BLaER1 (cell line): ENCODE results near the gene KREMEN2.
A peak's percentile ranks its signal among the peaks of the same experiment; 100 is the strongest.

Experiments
- H3K27ac ChIP-seq: shearing (Covaris generic); formaldehyde crosslinking; 2 replicates; pipeline ENCODE4 v1.8.1; 2022
- H3K27me3 ChIP-seq: shearing (Covaris generic); formaldehyde crosslinking; 2 replicates; pipeline ENCODE4 v1.8.1; 2022
- H3K36me3 ChIP-seq: shearing (Covaris generic); formaldehyde crosslinking; 2 replicates; pipeline ENCODE4 v1.8.1; 2022
- H3K4me1 ChIP-seq: shearing (Covaris generic); formaldehyde crosslinking; 2 replicates; pipeline ENCODE4 v1.8.1; 2022
- H3K4me2 ChIP-seq: shearing (Covaris generic); formaldehyde crosslinking; 2 replicates; pipeline ENCODE4 v1.8.1; 2022
- H3K4me3 ChIP-seq: shearing (Covaris generic); formaldehyde crosslinking; 2 replicates; pipeline ENCODE4 v1.8.1; 2022
- H3K9ac ChIP-seq: shearing (Covaris generic); formaldehyde crosslinking; 2 replicates; pipeline ENCODE4 v1.8.1; 2022
- H3K9me3 ChIP-seq: shearing (Covaris generic); formaldehyde crosslinking; 2 replicates; pipeline ENCODE4 v1.8.1; 2022
- H4K20me1 ChIP-seq: shearing (Covaris generic); formaldehyde crosslinking; 2 replicates; pipeline ENCODE4 v1.8.1; 2022
- Cebpa-rat ChIP-seq: shearing (Covaris generic); IDR thresholded peaks from 2 replicates; pipeline ENCODE4 v1.8.1; 2022

Gene KREMEN2, protein sequence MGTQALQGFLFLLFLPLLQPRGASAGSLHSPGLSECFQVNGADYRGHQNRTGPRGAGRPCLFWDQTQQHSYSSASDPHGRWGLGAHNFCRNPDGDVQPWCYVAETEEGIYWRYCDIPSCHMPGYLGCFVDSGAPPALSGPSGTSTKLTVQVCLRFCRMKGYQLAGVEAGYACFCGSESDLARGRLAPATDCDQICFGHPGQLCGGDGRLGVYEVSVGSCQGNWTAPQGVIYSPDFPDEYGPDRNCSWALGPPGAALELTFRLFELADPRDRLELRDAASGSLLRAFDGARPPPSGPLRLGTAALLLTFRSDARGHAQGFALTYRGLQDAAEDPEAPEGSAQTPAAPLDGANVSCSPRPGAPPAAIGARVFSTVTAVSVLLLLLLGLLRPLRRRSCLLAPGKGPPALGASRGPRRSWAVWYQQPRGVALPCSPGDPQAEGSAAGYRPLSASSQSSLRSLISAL

DNA sequence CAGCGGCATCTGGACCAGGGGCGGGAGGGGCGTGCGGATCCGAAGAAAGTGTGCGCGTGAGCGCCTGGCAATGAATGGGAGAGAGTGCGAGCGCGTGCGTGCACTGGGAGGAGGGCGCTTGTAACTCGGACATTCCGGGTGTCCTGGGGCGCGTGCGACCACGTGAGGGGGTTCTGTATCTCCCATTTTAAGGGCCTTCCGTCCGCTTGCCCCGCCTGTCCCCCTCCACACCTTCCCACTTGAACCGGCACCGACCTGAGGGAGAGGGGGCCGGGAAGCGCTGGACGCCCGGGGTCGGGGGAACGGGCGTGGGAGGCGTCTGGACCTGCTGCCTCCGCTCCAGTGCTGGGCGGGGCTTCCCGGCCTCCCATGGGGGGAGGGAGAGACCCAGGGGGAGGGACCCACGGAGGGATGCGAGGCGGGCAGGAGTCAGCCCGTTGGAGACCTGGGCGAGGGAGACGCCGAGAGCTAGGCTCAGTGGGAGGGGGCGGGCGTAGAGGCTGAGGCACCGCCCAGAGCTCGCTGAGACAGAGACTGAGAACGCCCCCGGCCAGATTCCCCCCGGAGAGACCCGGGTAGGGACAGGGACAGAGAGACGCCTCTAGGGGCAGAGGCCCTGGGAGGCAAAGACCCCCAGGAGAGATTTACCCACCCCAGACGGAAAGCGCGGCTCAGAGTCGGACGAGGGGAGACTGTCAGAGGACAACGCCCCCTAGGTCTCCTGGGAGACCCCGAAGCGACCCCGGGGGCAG lies at the start of gene KREMEN2:
KREMEN2 (plus strand) TSS at position 553 of the 752 bp plus-strand sequence. CDS start 246 bp downstream, outside the sequence.
- H3K27ac ChIP-seq: peak within 1 kb of the TSS; percentile 79
- H4K20me1 ChIP-seq: peaks cover 38% of the 10 kb centered on the region
- peaks cover 16% of the 10 kb centered on the region; the same call in 1 of the 2 replicates for H3K36me3 ChIP-seq
- H3K9me3 ChIP-seq: no peaks in the 10 kb centered on the region
- peak within 1 kb of the TSS; percentile 99 for H3K4me2 ChIP-seq
- peaks cover 22% of the 10 kb centered on the region; the same call in 1 of the 2 replicates for H3K27me3 ChIP-seq
- peaks cover 72% of the 10 kb centered on the region for H3K4me1 ChIP-seq
- peak within 1 kb of the TSS; percentile 83 for H3K9ac ChIP-seq
- TF ChIP-seq Cebpa-rat: no peak
- H3K4me3 ChIP-seq: peak within 1 kb of the TSS; percentile 84

GRCh38 chr16:2915196-2915929 lies 48.7 kb upstream of the KREMEN2 start:
- Histone ChIP-seq H3K36me3 (peaks cover 53% of the 10 kb centered on the region), H3K9ac (no peak overlapping the region), H3K9me3 (no peaks in the 10 kb centered on the region), H3K4me2 (no peak overlapping the region), H4K20me1 (peaks cover 20% of the 10 kb centered on the region; the same call in 1 of the 2 replicates), H3K27ac (no peak overlapping the region), H3K4me3 (no peak overlapping the region), H3K4me1 (peaks cover 31% of the 10 kb centered on the region), H3K27me3 (no peaks in the 10 kb centered on the region)
- no peak for TF ChIP-seq Cebpa-rat

GRCh38 chr16:2919511-2920255 lies 44.4 kb upstream of the KREMEN2 start:
- H3K4me3 ChIP-seq: no peak overlapping the region
- peak overlapping the region; percentile 18; the same call in 1 of the 2 replicates for H3K4me2 ChIP-seq
- H3K4me1 ChIP-seq: peaks cover 20% of the 10 kb centered on the region
- peaks cover 78% of the 10 kb centered on the region for H3K36me3 ChIP-seq
- H3K27me3 ChIP-seq: no peaks in the 10 kb centered on the region
- H3K27ac ChIP-seq: no peak overlapping the region
- H4K20me1 ChIP-seq: peaks cover 5% of the 10 kb centered on the region; the same call in 1 of the 2 replicates
- H3K9me3 ChIP-seq: no peaks in the 10 kb centered on the region
- no peak overlapping the region for H3K9ac ChIP-seq
- no peak for TF ChIP-seq Cebpa-rat

DNA sequence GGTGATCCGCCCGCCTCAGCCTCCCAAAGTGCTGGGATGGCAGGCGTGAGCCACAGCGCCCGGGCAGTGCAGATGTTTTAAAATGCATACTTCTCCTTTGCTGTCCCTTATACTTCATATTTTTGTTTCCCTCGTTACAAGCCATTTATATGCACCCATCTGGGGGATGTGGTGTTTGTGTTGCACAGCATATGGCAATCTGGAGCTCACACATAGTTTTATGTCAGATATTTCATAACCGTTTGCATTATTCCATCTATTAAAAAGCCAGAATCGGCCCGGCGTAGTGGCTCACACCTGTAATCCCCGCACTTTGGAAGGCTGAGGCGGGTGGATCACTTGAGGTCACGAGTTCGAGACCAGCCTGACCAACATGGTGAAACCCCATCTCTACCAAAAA lies 40.6 kb upstream of the KREMEN2 start:
- Histone ChIP-seq H3K36me3 (peaks cover 53% of the 10 kb centered on the region), H4K20me1 (peaks cover 5% of the 10 kb centered on the region; the same call in 1 of the 2 replicates), H3K27ac (no peak overlapping the region), H3K4me3 (no peak overlapping the region), H3K9me3 (no peaks in the 10 kb centered on the region), H3K27me3 (no peaks in the 10 kb centered on the region), H3K4me1 (peaks cover 38% of the 10 kb centered on the region), H3K4me2 (no peak overlapping the region), H3K9ac (no peak overlapping the region)
- no peak for TF ChIP-seq Cebpa-rat

DNA sequence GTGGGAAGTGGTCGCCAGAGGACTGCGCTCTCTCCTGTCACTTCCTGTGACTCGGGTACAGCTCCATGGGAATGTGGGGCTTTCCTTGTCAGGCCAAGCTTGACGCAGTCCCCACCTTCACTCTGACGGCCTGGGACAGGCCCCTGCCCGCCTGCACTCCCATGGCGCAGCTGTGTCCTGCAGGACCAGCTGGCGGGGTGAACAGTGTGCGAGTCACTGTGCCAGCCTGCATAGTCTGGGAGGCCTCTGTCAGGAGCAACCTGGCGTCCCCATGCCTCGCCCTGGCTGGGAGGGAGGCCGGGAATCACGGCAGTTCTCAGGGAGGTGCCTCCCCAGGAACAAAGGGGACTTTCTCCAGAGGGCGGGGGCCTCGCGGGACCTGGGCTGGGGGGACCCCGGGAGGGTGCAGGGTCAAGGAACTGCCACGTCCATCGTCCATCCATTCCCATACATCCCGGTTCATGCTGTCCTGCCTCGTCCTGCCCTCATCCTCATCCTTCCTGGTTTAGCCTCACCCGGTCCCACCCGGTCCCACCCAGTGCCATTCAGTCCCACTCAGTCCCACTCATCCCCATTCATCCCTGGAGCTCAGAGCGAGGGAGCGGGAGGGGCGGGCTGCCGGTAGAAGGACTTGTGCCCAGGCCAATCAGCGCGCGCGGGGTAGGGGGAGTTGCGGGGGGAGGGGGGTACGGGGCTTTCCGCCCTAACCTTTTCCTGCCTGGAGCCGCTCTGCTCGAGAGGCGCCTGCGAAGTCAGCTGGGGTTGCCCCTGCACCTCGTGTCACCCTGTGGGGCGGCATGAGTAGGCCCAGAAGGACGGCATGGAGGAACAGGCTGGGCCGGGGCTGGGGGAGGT lies 38.9 kb upstream of the KREMEN2 start:
- Histone ChIP-seq H3K36me3 (peaks cover 59% of the 10 kb centered on the region), H3K27ac (no peak overlapping the region), H3K4me3 (no peak overlapping the region), H3K9me3 (no peaks in the 10 kb centered on the region), H3K4me2 (no peak overlapping the region), H3K9ac (no peak overlapping the region), H3K4me1 (peaks cover 28% of the 10 kb centered on the region), H3K27me3 (no peaks in the 10 kb centered on the region), H4K20me1 (peaks cover 2% of the 10 kb centered on the region; the same call in 1 of the 2 replicates)
- TF ChIP-seq Cebpa-rat: no peak

- Histone ChIP-seq H3K9me3 (no peaks in the 10 kb centered on the region), H3K27ac (no peak overlapping the region), H3K4me1 (peaks cover 26% of the 10 kb centered on the region), H3K9ac (no peak overlapping the region), H3K4me2 (peak overlapping the region; percentile 60; the same call in 1 of the 2 replicates), H4K20me1 (no peaks in the 10 kb centered on the region; the same call in 1 of the 2 replicates), H3K36me3 (peaks cover 60% of the 10 kb centered on the region), H3K27me3 (no peaks in the 10 kb centered on the region), H3K4me3 (no peak overlapping the region)
- no peak for TF ChIP-seq Cebpa-rat
Measured at GRCh38 chr16:2925951-2926649, 38.0 kb upstream of the KREMEN2 start.

DNA sequence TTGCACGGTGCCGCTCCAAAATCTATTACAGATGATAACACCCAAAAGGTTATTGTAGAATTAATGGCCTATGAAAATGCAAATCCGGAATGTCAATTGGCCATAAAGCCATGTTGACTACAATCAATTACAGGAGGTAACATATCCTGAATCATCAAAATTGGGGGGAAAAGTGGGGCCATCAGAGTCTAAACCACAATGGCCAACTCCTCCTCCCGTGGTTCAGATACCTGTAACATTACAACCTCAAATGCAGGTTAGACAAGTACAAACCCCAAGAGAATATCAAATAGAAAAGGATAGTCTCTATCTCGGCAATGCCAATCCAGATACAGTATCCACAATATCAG lies 37.5 kb upstream of the KREMEN2 start:
- no peak overlapping the region for H3K27ac ChIP-seq
- no peaks in the 10 kb centered on the region for H3K27me3 ChIP-seq
- peaks cover 26% of the 10 kb centered on the region for H3K4me1 ChIP-seq
- no peak for TF ChIP-seq Cebpa-rat
- H3K4me3 ChIP-seq: no peak overlapping the region
- H3K36me3 ChIP-seq: peaks cover 60% of the 10 kb centered on the region
- no peaks in the 10 kb centered on the region for H3K9me3 ChIP-seq
- H3K4me2 ChIP-seq: peak overlapping the region; percentile 60
- H3K9ac ChIP-seq: no peak overlapping the region
- H4K20me1 ChIP-seq: no peaks in the 10 kb centered on the region; the same call in 1 of the 2 replicates
